Activated CD4-positive, alpha-beta T cell treated with anti-CD3 and anti-CD28 coated beads, Interleukin-2, amount 10 ng/mL, durations not matched to agents 24 days and 14 days (primary cell): Measurements from ENCODE around the gene RNF20. TPM values are rescaled to one million over a fixed set of nuclear protein-coding genes. Genes with fewer than 3 reads are reported as not detected.

Experiments
- DNase-seq: peaks from one replicate; pipeline ENCODE4 v3.0.0; 2022
- H3K27ac Mint-ChIP-seq: one replicate; pipeline ENCODE4 v1.8.0; 2022; ENCODE audit warnings: mild to moderate bottlenecking, mixed read lengths
- H3K27me3 Mint-ChIP-seq: one replicate; pipeline ENCODE4 v1.8.0; 2022; ENCODE audit warnings: mixed read lengths
- H3K36me3 Mint-ChIP-seq: one replicate; pipeline ENCODE4 v1.8.0; 2022; ENCODE audit warnings: low read depth, mild to moderate bottlenecking, mixed read lengths
- H3K4me1 Mint-ChIP-seq: one replicate; pipeline ENCODE4 v1.8.0; 2021; ENCODE audit warnings: mixed read lengths
- H3K4me3 Mint-ChIP-seq: one replicate; pipeline ENCODE4 v1.8.0; 2022; ENCODE audit warnings: mild to moderate bottlenecking, moderate library complexity, mixed read lengths
- H3K9me3 Mint-ChIP-seq: one replicate; pipeline ENCODE4 v1.8.0; 2021; ENCODE audit warnings: mixed read lengths
- intact Hi-C: fragments of 100-400 bp; cut with micrococcal nuclease; formaldehyde crosslinking; loops from one replicate; pipeline ENCODE4 v1.15.1; 2023
- total RNA-seq: library from RNA; stranded (reverse); gene quantifications from 2 replicates; pipeline ENCODE4 v1.2.3, GENCODE V29; 2022

Gene RNF20
- total RNA-seq, 1 donor from 2014 or later, result 43.8 TPM

DNA sequence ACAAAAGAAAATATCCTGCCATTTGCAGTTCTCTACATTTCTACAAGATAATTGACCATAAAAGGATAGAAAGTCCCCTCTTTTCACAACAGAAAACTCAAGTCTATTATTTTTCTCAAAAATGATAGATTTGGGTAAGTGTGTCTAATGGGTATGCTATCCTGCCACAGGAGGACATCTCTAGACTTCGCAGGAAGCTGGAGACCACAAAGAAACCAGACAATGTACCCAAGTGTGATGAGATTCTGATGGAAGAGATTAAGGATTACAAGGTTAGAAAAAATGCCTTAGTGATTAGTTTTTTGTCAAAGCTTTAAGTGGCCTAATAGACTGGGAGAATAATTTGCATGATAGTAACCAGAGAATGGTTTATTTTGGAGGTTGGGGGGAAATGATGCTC lies 28.1 kb downstream of the RNF20 start:
- intact Hi-C loops, result no loop called here
- no peak overlapping the region for H3K27ac Mint-ChIP-seq
- peaks cover 77% of the 10 kb centered on the region for H3K36me3 Mint-ChIP-seq
- H3K9me3 Mint-ChIP-seq, result peaks cover 15% of the 10 kb centered on the region
- H3K4me3 Mint-ChIP-seq, result no peak overlapping the region
- no peaks in the 10 kb centered on the region for H3K27me3 Mint-ChIP-seq
- DNase-seq, result no peak
- peaks cover 9% of the 10 kb centered on the region for H3K4me1 Mint-ChIP-seq

DNA sequence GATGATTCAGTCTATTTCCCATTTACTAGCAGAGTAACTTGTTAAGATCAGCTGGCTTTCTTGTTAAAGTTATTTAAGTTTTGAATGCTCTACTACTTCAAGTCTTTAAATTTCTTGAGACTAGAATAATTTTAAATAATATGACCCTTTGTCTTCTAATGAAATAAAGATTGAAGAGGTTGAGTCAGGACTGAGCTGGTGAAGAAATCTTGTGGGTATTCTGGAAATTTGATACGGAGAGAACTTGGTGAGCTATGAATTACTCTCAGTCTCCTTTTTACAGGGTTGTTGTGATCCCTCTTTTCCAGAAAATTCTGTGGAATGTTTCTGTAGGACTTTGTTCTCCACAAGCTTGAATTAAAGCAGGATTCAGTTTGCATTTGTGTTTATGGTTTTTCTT lies 29.3 kb downstream of the RNF20 start:
- H3K27me3 Mint-ChIP-seq, result no peaks in the 10 kb centered on the region
- H3K4me3 Mint-ChIP-seq, result no peak overlapping the region
- no peak overlapping the region for H3K27ac Mint-ChIP-seq
- H3K4me1 Mint-ChIP-seq, result peaks cover 13% of the 10 kb centered on the region
- no peak for DNase-seq
- peaks cover 15% of the 10 kb centered on the region for H3K9me3 Mint-ChIP-seq
- intact Hi-C loops, result no loop called here
- peaks cover 73% of the 10 kb centered on the region for H3K36me3 Mint-ChIP-seq

DNA sequence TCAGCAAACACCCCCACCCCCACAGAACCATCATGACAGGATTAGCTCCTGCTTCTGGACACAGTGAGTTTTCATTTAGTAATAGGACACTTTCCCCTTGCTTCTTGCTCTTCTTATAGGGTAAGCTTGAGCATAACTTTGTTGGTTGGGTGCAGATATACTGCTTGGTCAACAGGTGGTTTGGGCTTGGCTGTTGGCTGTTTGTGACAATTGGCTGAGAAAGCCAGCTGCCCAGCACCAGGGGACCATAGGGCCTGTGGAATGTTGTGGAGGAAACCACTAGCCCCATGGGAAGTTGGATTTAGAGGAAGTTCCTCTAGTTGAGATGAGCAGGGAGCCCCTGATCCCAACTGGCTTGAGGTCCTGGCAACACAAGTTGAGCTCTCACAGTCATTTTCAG lies 30.6 kb downstream of the RNF20 start:
- no peak overlapping the region for H3K4me3 Mint-ChIP-seq
- peaks cover 13% of the 10 kb centered on the region for H3K4me1 Mint-ChIP-seq
- peaks cover 63% of the 10 kb centered on the region for H3K36me3 Mint-ChIP-seq
- no peak overlapping the region for H3K27ac Mint-ChIP-seq
- no peak for DNase-seq
- intact Hi-C loops, result no loop called here
- H3K9me3 Mint-ChIP-seq, result peaks cover 7% of the 10 kb centered on the region
- no peaks in the 10 kb centered on the region for H3K27me3 Mint-ChIP-seq

DNA sequence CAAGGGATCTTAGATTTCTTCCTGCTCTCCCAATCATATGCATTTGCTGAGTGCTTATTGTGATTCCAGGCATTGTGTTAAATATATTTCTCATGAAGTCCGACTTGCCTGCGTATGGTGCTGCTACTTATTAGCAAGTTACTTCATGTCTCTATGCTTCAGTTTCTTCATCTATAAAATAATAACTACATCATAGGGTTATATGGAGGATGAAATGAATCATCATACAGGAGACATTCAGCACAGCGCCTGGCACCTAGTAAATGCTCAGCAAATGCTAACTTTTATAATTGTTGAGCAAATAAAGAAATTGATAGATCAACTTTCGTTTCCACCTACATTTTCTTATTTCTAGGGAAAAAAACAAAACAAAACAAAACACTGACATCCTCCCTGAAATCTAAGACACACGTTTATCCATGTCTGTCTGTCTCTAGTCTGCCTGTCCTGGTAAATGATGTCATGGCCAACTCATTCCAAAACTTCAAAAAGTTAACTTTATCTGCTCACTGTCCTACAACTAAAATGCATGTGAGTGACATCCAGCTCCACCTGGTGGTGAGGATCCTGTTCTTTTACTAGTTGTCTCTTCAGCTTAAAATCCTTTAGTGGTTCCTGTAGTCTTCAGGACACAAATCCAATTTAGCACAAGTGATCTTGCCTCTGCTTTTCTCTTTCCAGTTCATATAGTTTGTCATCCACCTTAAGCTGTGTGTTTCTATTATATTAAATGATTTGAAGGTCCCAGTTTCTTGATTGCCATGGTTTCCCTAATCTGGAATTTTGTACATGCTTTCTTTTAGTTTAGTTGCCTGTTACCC lies 33.5 kb downstream of the RNF20 start:
- peaks cover 41% of the 10 kb centered on the region for H3K36me3 Mint-ChIP-seq
- intact Hi-C loops, result no loop called here
- no peak overlapping the region for H3K27ac Mint-ChIP-seq
- DNase-seq, result peak; percentile 73
- H3K9me3 Mint-ChIP-seq, result no peaks in the 10 kb centered on the region
- peaks cover 18% of the 10 kb centered on the region for H3K4me1 Mint-ChIP-seq
- no peak overlapping the region for H3K4me3 Mint-ChIP-seq
- no peaks in the 10 kb centered on the region for H3K27me3 Mint-ChIP-seq

DNA sequence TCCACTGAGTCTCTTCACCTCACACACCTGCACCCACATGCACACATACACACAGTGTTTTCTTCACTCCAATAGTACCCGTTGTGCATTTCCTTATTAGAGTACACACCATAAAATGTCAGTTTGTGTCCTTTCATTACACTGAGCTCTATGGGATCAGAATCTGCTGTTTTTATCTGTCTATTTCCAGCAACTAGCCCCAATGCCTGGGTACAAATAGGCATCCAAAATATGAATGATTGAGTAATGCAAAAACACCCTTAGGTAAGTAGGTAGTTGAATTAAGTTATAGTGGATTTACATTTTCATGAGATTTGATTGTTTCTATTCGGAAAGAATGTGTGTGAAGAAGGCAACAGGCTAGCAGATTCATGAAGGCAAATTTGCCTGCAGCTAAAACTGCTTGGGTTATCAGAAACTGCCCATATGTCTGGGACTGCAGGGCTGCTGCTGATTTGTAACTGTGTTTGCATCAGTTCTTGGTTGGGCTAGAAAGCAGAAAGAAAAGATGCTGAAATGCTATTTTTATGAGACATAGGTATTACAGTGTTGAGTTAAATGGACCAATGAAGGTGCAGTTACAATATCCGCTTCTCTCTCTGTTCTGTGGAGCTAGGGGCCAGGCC lies 34.2 kb downstream of the RNF20 start:
- Mint-ChIP-seq H3K4me1 (peaks cover 21% of the 10 kb centered on the region), H3K4me3 (no peak overlapping the region), H3K36me3 (peaks cover 34% of the 10 kb centered on the region), H3K27me3 (no peaks in the 10 kb centered on the region), H3K27ac (no peak overlapping the region), H3K9me3 (no peaks in the 10 kb centered on the region)
- intact Hi-C loops, result no loop called here
- no peak for DNase-seq

DNA sequence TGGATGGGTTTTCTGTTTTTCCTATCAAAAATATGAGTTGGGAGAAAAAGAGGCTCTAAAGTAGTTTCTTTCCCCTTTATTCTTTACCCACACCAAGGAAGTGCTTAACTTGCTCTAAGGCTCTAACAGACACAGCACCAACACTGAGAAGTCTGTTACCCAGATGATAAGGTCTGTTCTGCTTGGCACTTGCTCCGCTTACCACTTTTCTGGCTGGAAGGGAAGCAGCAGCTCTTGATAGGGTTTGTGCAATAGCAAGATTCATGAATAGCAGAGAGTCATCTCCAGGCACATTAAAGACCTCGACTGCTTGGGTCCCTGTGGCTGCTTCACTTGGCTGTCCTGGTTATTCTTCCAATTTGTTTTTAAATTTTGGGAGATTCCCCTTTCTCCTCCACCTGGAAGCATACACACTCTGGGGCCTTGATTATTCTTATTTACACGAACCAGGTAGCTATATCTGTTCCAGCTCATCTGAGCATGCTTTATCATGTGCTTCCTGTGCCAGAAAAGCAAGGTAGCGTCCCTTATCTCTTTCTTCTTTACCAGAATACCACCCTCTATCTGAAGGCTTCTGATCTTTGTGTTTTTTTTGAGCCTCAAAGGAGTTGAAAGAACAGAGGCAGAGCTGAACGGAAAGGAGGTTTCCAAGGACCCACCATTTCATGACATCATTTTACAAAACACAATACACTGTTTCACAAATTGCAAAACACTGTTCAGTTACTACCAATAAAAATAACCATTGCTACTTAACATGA lies 36.3 kb downstream of the RNF20 start:
- no peaks in the 10 kb centered on the region for H3K9me3 Mint-ChIP-seq
- intact Hi-C loops, result no loop called here
- no peaks in the 10 kb centered on the region for H3K27me3 Mint-ChIP-seq
- H3K4me1 Mint-ChIP-seq, result peaks cover 23% of the 10 kb centered on the region
- no peak overlapping the region for H3K4me3 Mint-ChIP-seq
- peaks cover 24% of the 10 kb centered on the region for H3K36me3 Mint-ChIP-seq
- DNase-seq, result peak; percentile 59
- H3K27ac Mint-ChIP-seq, result peak overlapping the region; percentile 70

DNA sequence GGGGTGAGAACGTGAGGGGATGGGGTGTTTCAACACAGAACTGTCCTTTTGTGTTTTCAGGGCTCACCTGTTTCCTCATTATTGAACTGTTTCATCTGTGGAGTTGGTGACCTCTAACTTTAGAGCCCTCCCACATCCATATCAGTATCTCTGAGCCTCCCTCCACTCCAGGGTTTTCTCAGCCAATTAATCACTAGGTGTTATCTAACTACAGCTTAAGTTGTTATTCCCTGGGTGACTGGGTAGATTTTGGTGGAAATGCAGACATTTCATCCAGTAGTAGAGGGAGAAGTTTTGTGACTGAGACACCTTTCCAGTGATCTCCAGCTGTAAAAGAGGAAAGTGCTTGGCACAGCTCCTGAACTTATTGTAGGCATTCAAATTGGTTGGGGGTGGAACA lies 37.5 kb downstream of the RNF20 start:
- H3K27me3 Mint-ChIP-seq, result no peaks in the 10 kb centered on the region
- no peak for DNase-seq
- no peaks in the 10 kb centered on the region for H3K9me3 Mint-ChIP-seq
- intact Hi-C loops, result no loop called here
- no peak overlapping the region for H3K27ac Mint-ChIP-seq
- no peak overlapping the region for H3K4me3 Mint-ChIP-seq
- H3K4me1 Mint-ChIP-seq, result peaks cover 23% of the 10 kb centered on the region
- peaks cover 15% of the 10 kb centered on the region for H3K36me3 Mint-ChIP-seq

DNA sequence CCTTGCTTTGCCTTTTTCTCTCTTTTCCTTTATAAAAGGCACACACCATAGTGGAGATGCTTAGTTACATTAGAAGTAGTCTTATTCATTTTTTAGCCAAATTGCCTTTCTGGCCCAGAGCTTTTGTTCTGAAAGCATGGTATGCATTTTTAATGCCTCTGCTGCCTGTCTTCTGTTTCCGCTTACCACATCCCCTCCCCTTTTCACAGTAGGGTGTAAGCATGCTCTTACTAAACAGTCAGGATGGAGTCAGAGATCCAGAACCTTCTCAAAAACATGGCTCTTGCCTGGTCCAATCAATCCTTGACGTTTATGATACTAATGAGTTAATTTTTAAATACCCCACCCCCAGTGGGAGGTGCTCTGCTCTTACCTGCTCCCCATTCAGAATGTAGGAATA lies 38.7 kb downstream of the RNF20 start:
- Mint-ChIP-seq H3K4me3 (no peak overlapping the region), H3K27ac (no peak overlapping the region), H3K36me3 (peaks cover 11% of the 10 kb centered on the region), H3K27me3 (no peaks in the 10 kb centered on the region), H3K9me3 (no peaks in the 10 kb centered on the region), H3K4me1 (peaks cover 20% of the 10 kb centered on the region)
- intact Hi-C loops, result no loop called here
- no peak for DNase-seq

DNA sequence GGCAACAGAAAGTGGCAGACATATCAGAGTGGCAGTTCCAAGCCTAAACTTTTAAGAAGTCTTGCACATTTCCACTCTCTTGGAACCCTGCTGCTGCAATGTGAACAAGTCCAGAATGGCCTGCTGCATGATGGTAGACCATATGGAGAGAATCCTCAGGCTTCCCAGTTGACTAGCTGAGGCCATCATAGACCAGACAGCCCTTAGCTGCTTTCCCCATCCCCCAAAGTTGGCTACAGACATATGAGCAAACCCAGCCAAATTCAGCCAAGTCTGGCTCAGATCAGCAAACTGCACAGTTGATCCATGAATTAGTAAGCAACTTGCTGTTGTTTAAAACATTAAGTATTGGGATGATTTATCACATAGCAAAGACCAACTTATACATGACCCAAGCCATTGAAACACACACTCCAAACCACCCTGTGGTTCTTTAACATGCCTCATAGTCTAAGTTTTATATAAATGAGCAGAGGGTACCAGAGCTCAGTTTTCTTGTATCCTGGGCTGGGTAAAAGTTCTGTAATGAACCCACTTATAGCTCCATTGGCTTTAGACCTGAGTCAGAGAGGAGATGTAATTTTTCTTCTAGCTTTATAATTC lies 41.2 kb downstream of the RNF20 start:
- intact Hi-C loops, result no loop called here

DNA sequence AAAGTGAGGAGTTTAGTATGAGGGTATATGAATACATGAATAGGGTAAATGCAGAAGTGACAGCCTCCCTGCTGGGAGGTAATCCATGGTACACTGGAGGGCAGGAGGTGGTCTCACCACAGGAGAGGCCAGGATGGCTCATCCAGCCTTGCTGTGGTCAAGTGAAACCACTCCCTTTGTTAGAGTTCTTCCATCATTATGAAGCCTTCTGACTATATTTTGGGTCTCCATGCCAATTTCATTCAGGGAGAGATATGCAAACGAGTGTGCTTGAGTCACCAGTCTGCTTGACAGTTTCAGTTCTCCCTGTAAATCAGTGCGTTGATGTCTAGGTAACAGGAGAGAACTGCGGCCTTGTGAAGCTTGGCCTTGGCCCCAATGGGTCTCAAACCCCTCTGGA lies 44.7 kb downstream of the RNF20 start:
- no peak for DNase-seq
- H3K4me3 Mint-ChIP-seq, result no peak overlapping the region
- no peaks in the 10 kb centered on the region for H3K9me3 Mint-ChIP-seq
- H3K36me3 Mint-ChIP-seq, result no peaks in the 10 kb centered on the region
- peaks cover 2% of the 10 kb centered on the region for H3K4me1 Mint-ChIP-seq
- intact Hi-C loops, result no loop called here
- no peak overlapping the region for H3K27ac Mint-ChIP-seq
- no peaks in the 10 kb centered on the region for H3K27me3 Mint-ChIP-seq

More for the DNA sequence above, 41.2 kb downstream of the RNF20 start:
- Mint-ChIP-seq H3K4me1 (peaks cover 19% of the 10 kb centered on the region), H3K4me3 (no peak overlapping the region), H3K27me3 (no peaks in the 10 kb centered on the region), H3K27ac (no peak overlapping the region), H3K9me3 (no peaks in the 10 kb centered on the region), H3K36me3 (peaks cover 3% of the 10 kb centered on the region)
- DNase-seq, result no peak

DNA sequence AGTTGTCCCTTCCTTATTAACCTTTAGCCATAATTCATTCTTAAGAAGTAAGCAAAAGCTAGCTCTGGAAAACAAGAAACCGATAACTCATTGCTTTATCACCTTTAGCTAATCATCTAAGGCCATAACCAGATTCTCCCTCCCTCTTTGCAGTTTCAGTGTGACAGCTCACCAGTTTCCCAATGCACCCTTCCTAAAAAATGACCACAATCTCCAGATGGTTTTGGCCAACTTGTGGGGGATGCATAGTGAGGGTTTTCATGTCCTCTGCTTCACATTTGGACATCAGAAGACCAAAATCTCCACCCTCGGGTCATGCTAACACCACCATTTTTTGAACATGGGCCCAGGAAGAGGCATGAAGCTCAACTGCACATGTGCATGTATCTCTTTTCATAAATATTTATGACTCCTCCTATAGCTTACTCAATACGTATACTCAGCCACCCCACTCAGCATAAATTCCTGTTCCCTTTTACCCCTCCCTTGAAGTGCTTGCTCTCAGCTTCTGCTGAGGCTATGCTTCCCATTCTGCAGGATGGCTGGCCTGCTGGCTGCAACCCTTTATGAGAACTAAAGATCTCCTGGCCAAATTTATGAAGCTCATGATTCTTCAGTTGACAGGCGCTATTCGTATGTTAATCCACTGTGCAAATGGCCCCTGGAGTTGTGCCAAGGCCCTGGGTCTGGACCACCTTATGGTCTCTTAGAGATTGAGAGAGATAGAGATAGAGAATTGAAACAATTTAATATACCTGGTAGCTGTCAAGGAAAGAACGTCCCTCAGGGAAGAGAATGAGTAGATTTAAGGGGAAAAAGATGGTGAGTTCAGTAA lies 46.3 kb downstream of the RNF20 start:
- no peak for DNase-seq
- Mint-ChIP-seq H3K36me3 (no peaks in the 10 kb centered on the region), H3K4me3 (no peak overlapping the region), H3K4me1 (no peaks in the 10 kb centered on the region), H3K27me3 (no peaks in the 10 kb centered on the region), H3K27ac (no peak overlapping the region), H3K9me3 (no peaks in the 10 kb centered on the region)
- intact Hi-C loops, result no loop called here

DNA sequence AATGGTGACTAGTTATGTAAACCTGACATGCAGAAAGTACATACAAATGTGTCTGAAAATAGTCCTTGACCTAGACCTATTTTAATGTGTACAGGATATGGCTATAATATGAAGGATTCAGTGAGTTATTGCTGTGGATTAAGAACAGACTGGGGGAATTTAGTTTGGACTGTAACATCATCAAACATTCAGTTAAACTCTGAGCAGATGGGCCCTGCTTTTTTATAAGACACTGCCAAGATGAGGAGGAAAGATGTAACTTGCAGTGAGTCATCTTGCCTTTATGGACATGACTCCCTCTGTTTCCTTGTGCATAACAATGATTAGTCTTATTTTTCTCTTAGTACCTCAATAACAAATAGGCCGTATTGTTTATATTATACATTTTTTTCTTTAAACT lies 48.9 kb downstream of the RNF20 start:
- Mint-ChIP-seq H3K27me3 (no peaks in the 10 kb centered on the region), H3K9me3 (peaks cover 11% of the 10 kb centered on the region), H3K36me3 (peaks cover 1% of the 10 kb centered on the region), H3K4me1 (peaks cover 17% of the 10 kb centered on the region), H3K27ac (no peak overlapping the region), H3K4me3 (no peak overlapping the region)
- DNase-seq, result no peak
- intact Hi-C loops, result no loop called here

DNA sequence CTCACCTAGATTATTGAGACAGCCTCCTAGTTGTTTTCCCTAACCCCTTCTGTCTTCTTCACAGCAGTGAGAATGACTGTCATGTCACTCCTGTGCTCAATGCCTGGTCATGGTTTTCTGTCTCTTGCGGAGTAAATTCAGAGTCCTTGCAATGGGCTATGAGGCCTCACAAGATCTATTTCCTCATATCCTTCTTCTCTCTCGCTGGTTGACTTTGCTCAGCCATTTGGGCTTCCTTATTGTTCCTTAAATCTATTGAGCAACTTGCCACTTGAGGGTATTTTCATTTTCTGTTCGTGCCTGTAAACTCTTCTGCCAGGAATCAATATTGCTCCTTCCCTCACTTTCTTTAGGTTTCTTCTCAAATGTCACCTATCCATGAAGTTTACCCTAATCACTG lies 52.1 kb downstream of the RNF20 start:
- intact Hi-C loops, result loop anchor here (1.0 kb wide), 1 partner anchor 52 kb away; the partner anchor contains the start of gene RNF20
- Mint-ChIP-seq H3K4me1 (peaks cover 17% of the 10 kb centered on the region), H3K27me3 (peaks cover 3% of the 10 kb centered on the region), H3K27ac (no peak overlapping the region), H3K36me3 (peaks cover 1% of the 10 kb centered on the region), H3K4me3 (no peak overlapping the region), H3K9me3 (peaks cover 11% of the 10 kb centered on the region)
- DNase-seq, result no peak
